ENCODE data around the gene DFFB. TPM values are rescaled to one million over a fixed set of nuclear protein-coding genes. Genes with fewer than 3 reads are reported as not detected.
A peak's percentile ranks its signal among the peaks of the same experiment; 100 is the strongest.

The DFFB gene
- total and polyA plus RNA-seq, 9 of the 15 experiments (the other 6 are each of a cell fraction or from before 2014, with no cell fraction given): 2.3 to 15.8 (median 11.5) TPM

- TF ChIP-seq BCOR (IDR thresholded peaks at IDR 0.05) (no peak), RNF2 (IDR thresholded peaks at IDR 0.05) (no peak), ZNF778 (CRISPR knock-in tag; IDR thresholded peaks at IDR 0.05) (no peak), HIVEP1 (CRISPR knock-in tag; IDR thresholded peaks at IDR 0.05) (no peak), SIN3B (IDR thresholded peaks at IDR 0.05; ENCODE audit: low read depth) (no peak), ZNF324 (CRISPR knock-in tag; IDR thresholded peaks at IDR 0.05) (no peak), MCM2 (IDR thresholded peaks at IDR 0.05; ENCODE audit: low read depth) (no peak), ZC3H4 (CRISPR knock-in tag; IDR thresholded peaks at IDR 0.05; ENCODE audit: borderline replicate concordance) (no peak), THAP12 (CRISPR knock-in tag; IDR thresholded peaks at IDR 0.05) (no peak), PHF20 (IDR thresholded peaks at IDR 0.05; ENCODE audit: partially characterized antibody) (no peak), ZNF644 (tag; IDR thresholded peaks at IDR 0.05; ENCODE audit: low read depth) (no peak), RFX1 (IDR thresholded peaks at IDR 0.05) (no peak), NCOA4 (IDR thresholded peaks at IDR 0.05; ENCODE audit: partially characterized antibody) (no peak), ZNF584 (CRISPR knock-in tag; IDR thresholded peaks at IDR 0.05; ENCODE audit: low read depth) (no peak), MXI1 (IDR thresholded peaks at IDR 0.05; ENCODE audit: low read depth, low read length) (no peak), ZNF518B (CRISPR knock-in tag; IDR thresholded peaks at IDR 0.05) (no peak), PPARD (CRISPR knock-in tag; IDR thresholded peaks at IDR 0.05) (no peak), MECOM (CRISPR knock-in tag; IDR thresholded peaks at IDR 0.05) (no peak), MCM3 (IDR thresholded peaks at IDR 0.05) (no peak), HCFC1 (IDR thresholded peaks at IDR 0.05; ENCODE audit: low read depth, low read length) (peak; percentile 34; the same call in 1 of the 2 replicates), HES1 (IDR thresholded peaks at IDR 0.05; ENCODE audit: low read depth) (no peak), ZNF23 (CRISPR knock-in tag; IDR thresholded peaks at IDR 0.05) (no peak), DNMT1 (IDR thresholded peaks at IDR 0.05) (no peak)
These were observed 12.6 kb downstream of the DFFB start (continued) for GRCh38 chr1:3869751-3870301.

Measured in K562 (cell line).